ENCODE results near the gene LYSMD3.

LYSMD3 gene

GRCh38 chr5:90547072-90547536, 17.7 kb upstream of the LYSMD3 start:
- DNase-seq (ENCODE audit: low spot score), result no peak

- DNase-seq (ENCODE audit: low spot score), result no peak
Observed at GRCh38 chr5:90546216-90546837, 16.9 kb upstream of the LYSMD3 start.

- no peak for DNase-seq (ENCODE audit: low spot score)
Observed at GRCh38 chr5:90545511-90545910, 16.1 kb upstream of the LYSMD3 start.

DNA sequence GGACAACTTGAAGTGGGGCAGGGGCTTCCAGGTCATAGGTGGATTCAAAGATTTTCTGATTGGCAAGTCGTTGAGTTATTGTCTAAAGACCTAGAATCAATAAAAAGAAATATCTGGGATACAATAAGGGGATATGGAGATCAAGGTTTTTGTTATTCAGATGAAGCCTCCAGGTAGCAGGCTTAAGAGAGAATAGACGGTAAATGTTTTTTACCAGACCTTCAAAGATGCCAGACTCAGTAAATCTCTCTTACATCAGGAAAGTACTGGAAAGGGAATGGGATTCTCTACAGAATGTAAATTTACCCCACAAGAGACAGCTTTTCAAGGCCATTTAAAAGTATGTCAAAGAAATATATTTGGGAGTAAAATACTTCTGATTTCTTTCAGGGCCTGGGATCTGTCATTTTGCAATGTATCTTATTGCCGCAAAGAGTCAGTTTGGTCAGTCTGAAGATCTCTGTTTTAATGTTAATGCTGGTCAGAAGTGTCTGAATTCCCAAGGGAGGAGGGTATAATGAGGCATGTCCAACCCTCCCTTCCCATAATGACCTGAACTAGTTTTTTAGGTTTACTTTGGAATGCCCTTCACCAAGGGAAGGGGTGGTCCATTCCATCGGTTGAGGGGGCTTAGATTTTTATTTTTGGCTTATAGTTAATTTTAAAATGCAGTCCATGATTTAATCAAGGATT, 13.6 kb upstream of the LYSMD3 start:
- DNase-seq (ENCODE audit: low spot score), result no peak

DNA sequence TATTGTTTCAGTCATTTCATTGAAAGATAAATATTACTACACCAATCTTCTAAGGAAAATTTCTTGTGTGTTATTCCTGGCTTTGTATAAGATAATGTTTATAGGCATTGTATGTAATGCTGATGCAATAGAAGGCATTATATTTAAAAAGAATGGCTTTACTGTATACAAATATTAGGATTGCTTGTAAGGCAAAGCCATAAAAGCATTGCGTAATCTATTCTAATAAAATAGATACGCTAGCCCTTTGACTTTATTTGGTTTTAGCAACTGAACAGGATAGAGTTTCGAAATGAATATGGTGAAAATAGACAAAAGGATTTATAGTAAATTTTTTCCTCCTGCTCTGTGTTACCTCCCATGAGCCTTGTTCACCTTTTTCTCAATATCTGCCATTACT, 5.5 kb upstream of the LYSMD3 start:
- DNase-seq (ENCODE audit: low spot score), result no peak

- no peak for DNase-seq (ENCODE audit: low spot score)
Observed at GRCh38 chr5:90533794-90534193, 4.4 kb upstream of the LYSMD3 start.

- DNase-seq (ENCODE audit: low spot score), result no peak
Observed at GRCh38 chr5:90530736-90531487, 1.5 kb upstream of the LYSMD3 start.

DNA sequence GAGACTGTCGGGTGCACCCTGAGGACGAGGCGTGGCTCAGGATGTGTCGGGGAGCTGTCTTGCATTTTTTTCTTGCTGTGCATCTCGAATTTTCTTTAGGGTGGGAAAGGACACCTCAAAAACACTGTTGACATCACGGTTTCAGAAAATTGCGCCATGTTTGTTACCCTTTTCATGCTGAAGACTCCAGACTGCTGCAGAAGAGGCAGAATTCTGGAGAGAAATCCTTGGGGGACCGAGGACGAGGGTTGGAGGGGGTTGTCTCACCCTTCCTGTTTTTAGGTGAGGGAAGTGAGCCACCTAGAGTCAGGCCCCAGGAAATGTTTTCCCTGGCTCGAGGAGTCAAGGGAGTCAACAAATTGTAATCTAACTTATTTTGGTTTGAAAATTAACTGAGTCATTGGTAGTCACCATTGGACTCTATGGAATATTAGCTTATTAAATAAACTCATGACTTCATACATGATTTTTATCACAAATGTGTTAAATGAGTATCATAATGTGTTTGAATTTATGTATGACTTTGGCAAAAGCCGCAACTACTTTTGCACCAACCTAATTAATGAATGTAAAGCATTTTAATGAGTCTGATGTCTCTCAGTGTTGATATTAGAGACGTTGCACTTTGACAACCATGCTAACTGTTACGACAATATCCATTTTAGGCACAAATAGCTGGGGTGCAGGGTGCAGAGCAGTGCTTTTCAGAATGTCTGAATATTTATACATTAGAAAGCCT, 724 bp upstream of the LYSMD3 start:
- DNase-seq (ENCODE audit: low spot score), result peak; percentile 72

GRCh38 chr5:90528601-90529193, 687 bp downstream of the LYSMD3 start:
- DNase-seq (ENCODE audit: low spot score), result peak; percentile 17

DNA sequence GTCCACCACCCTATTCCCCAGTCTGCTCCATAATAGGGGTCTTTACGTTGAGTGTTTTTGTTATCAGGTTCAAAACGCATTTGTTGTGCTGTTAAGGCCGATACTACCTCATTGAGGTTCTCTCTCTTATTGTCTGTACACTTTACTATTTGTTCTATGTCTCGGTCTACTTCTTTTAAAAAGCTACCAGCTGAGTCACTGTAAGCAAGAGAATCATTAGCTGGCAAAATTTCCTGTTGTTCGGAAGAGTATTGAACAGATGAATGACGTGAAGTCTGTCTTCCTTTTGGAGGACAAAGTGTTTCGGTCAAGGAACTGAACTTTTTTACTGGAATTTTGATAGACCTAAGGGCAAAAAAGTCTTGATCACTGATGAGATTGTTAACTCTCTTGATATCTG, 10.3 kb downstream of the LYSMD3 start:
- no peak for DNase-seq (ENCODE audit: low spot score)

GRCh38 chr5:90518661-90519060, 10.7 kb downstream of the LYSMD3 start:
- DNase-seq (ENCODE audit: low spot score), result no peak

- DNase-seq (ENCODE audit: low spot score), result no peak
Observed at GRCh38 chr5:90514520-90514919, 14.9 kb downstream of the LYSMD3 start.

DNA sequence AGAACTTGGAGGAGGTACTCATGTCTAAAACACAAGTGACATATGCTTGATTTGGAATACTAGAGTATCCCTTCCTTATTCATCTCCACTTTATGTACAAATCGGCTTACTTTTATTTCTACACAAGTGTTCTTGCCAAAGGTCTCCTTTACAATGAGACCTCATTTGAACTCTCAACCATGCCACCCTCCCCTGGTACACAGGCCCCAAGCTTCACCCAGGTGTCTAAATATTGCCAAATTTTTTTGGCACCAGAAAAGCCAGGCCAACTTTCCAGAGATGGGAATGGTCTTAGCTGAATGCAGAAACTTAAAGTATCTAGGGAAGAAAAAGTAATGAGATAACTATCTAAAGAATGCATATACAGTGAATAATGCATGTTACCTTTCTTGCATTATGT, 18.9 kb downstream of the LYSMD3 start:
- DNase-seq (ENCODE audit: low spot score), result no peak

- DNase-seq (ENCODE audit: low spot score), result no peak
Observed at GRCh38 chr5:90506221-90506620, 23.2 kb downstream of the LYSMD3 start.

DNA sequence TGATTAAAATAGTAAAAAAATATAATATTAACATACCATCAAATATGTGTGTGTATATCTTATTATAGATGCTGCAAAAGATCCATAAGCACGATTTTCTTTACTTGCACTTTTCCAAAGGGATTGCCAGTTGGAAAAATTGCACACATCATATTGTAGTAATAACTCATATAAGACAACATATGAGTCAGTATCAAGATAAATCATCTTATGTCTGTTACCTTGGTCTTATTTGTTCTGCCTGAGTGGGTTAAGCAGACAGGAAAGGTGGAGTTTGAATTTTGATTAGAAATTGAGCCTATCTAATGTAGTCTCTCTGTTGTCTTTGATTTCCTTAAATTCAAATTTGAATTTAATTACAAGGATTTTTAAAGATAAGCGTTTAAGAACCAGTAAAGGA, 24.6 kb downstream of the LYSMD3 start:
- no peak for DNase-seq (ENCODE audit: low spot score)

GRCh38 chr5:90503596-90503995, 25.8 kb downstream of the LYSMD3 start:
- DNase-seq (ENCODE audit: low spot score), result no peak

- DNase-seq (ENCODE audit: low spot score), result no peak
Observed at GRCh38 chr5:90495146-90495545, 34.2 kb downstream of the LYSMD3 start.

GRCh38 chr5:90494043-90494442, 35.3 kb downstream of the LYSMD3 start:
- DNase-seq (ENCODE audit: low spot score), result no peak

- peak; percentile 17 for DNase-seq (ENCODE audit: low spot score)
Observed at GRCh38 chr5:90488791-90489190, 40.6 kb downstream of the LYSMD3 start.

DNA sequence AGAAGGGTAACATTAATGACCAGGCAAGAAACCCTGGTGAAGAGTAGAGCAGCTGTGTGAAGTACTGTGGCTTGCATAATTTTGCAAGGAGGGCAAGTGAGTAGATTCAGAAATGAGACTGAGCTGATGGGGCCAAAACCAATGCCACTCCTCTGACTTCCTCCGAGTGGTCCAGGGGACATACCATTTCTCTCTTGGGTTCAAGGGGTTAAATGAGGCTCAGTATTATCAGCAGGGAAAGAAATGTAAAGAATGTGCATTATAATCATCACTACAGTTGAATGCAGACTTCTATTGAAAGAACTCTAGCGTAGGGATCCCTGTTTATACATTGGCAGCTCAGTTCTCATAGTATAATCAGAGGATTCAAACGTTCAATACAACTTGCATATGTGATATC, 44.8 kb downstream of the LYSMD3 start:
- DNase-seq (ENCODE audit: low spot score), result no peak

DNA sequence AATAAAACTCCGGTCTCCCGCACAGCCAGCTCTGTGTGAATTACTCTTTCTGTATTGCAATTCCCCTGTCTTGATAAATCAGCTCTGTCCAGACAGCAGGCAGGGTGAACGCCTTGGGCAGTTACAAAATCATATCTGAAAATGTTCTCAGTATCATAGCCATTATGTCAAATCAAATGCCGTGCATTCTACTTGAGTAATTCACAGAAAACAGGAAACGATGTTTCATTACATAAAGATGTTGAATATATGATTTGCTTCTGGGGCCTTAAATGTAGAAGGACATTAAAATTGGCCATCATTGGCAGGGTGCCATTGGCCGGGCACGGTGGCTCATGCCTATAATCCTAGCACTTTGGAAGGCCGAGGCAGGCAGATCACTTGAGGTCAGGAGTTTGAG, 46.2 kb downstream of the LYSMD3 start:
- DNase-seq (ENCODE audit: low spot score), result no peak

DNA sequence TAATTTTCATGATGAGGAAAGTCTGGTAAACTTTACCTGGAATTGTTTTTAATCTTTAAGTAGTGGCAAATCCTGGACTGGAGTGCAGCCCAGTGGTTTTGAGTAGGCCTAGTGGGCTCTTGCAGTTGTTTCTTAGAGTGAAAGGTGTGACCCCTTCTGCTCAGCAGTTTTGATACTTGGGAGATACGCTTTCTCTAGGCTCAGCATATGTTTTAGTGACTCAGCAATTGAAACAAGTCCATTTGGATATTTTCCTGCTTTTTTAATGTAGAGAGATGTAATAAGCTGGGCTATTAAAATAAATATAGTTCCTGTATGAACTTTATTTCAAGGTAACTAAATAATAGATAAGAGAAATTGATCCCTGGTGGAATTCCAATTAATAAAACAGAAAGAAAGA, 48.7 kb downstream of the LYSMD3 start:
- DNase-seq (ENCODE audit: low spot score), result no peak
